ENCODE results near the gene P2RX7.
A peak's percentile ranks its signal among the peaks of the same experiment; 100 is the strongest.

The P2RX7 gene

GRCh38 chr12:121110211-121110940 lies 22.3 kb upstream of the P2RX7 start:
- DNase-seq (ENCODE audit: low read depth in 2 of 2): peak; percentile 30 to 37

- no peak for DNase-seq (ENCODE audit: low read depth in 2 of 2)
Observed at GRCh38 chr12:121111684-121112083, 21.0 kb upstream of the P2RX7 start.

- DNase-seq (ENCODE audit: low read depth in 2 of 2): no peak
Observed at GRCh38 chr12:121112496-121112895, 20.2 kb upstream of the P2RX7 start.

- DNase-seq (ENCODE audit: low read depth in 2 of 2): no peak
Observed at GRCh38 chr12:121113057-121113456, 19.6 kb upstream of the P2RX7 start.

GRCh38 chr12:121114019-121114639 lies 18.5 kb upstream of the P2RX7 start:
- DNase-seq (ENCODE audit: low read depth in 2 of 2): no peak

GRCh38 chr12:121114806-121115205 lies 17.9 kb upstream of the P2RX7 start:
- DNase-seq (ENCODE audit: low read depth in 2 of 2): no peak

GRCh38 chr12:121115530-121115929 lies 17.1 kb upstream of the P2RX7 start:
- no peak for DNase-seq (ENCODE audit: low read depth in 2 of 2)

GRCh38 chr12:121116318-121117225 lies 16.1 kb upstream of the P2RX7 start:
- DNase-seq (ENCODE audit: low read depth in 2 of 2): no peak

- no peak for DNase-seq (ENCODE audit: low read depth in 2 of 2)
Observed at GRCh38 chr12:121117226-121117777, 15.4 kb upstream of the P2RX7 start.

- no peak for DNase-seq (ENCODE audit: low read depth in 2 of 2)
Observed at GRCh38 chr12:121120323-121120722, 12.4 kb upstream of the P2RX7 start.

- DNase-seq (ENCODE audit: low read depth in 2 of 2): no peak
Observed at GRCh38 chr12:121120989-121121755, 11.5 kb upstream of the P2RX7 start.

GRCh38 chr12:121121805-121122204 lies 10.9 kb upstream of the P2RX7 start:
- no peak for DNase-seq (ENCODE audit: low read depth in 2 of 2)

GRCh38 chr12:121123488-121123887 lies 9.2 kb upstream of the P2RX7 start:
- DNase-seq (ENCODE audit: low read depth in 2 of 2): no peak

- no peak for DNase-seq (ENCODE audit: low read depth in 2 of 2)
Observed at GRCh38 chr12:121124402-121125109, 8.1 kb upstream of the P2RX7 start.

- DNase-seq (ENCODE audit: low read depth in 2 of 2): no peak
Observed at GRCh38 chr12:121127501-121127900, 5.2 kb upstream of the P2RX7 start.

GRCh38 chr12:121128908-121129810 lies 3.5 kb upstream of the P2RX7 start:
- peak; percentile 52 to 57 for DNase-seq (ENCODE audit: low read depth in 2 of 2)

- DNase-seq (ENCODE audit: low read depth in 2 of 2): no peak
Observed at GRCh38 chr12:121129811-121130147, 2.9 kb upstream of the P2RX7 start.

- no peak for DNase-seq (ENCODE audit: low read depth in 2 of 2)
Observed at GRCh38 chr12:121130866-121131373, 1.8 kb upstream of the P2RX7 start.

- DNase-seq (ENCODE audit: low read depth in 2 of 2): no peak
Observed at GRCh38 chr12:121131941-121132341, 735 bp upstream of the P2RX7 start.

- DNase-seq (ENCODE audit: low read depth in 2 of 2): no peak
Observed at GRCh38 chr12:121133838-121134237, 1.2 kb downstream of the P2RX7 start.

Data from stimulated activated CD4-positive, alpha-beta T cell treated with anti-CD3 and anti-CD28 coated beads, Interleukin-1b, Interleukin-23, amount 100 ng/mL, for 1 hour (primary cell).